ENCODE measurements around the gene DNM3. TPM values are rescaled to one million over a fixed set of nuclear protein-coding genes. Genes with fewer than 3 reads are reported as not detected.

The DNM3 gene
- total RNA-seq, 2 experiments from 2014 or later = 1.6 to 1.8 TPM

GRCh38 chr1:172286629-172287076, 445.4 kb downstream of the DNM3 start:
- H3K9me3 ChIP-seq (ENCODE audit: control insufficient read depth in 1 of 2, insufficient read depth in 1 of 2, low read length in 2 of 2) = no peaks in the 10 kb centered on the region
- TF ChIP-seq CTCF (IDR thresholded peaks at IDR 0.05) = no peak
- ATAC-seq (ENCODE audit: poor library complexity) (no peak), DNase-seq (no peak)
- no peaks in the 10 kb centered on the region for H3K4me1 ChIP-seq (ENCODE audit: insufficient read depth, low read length)
- Mint-ChIP-seq H3K4me1 (ENCODE audit: low read depth) (no peaks in the 10 kb centered on the region), H3K9me3 (no peaks in the 10 kb centered on the region), H3K36me3 (ENCODE audit: low read depth) (no peaks in the 10 kb centered on the region), H3K4me3 (no peak overlapping the region), H3K27ac (no peak overlapping the region), H3K27me3 (no peaks in the 10 kb centered on the region)
- ChIA-PET CTCF (interaction anchor here (1.6 kb wide), 1 partner anchor 158 kb away, joined by 3 read pairs; no protein-coding TSS in a partner anchor), POLR2A (no interaction called here)
- intact Hi-C loops (cut with DNase I, micrococcal nuclease) = no loop called here
- H3K4me3 ChIP-seq (ENCODE audit: low read length) = no peak overlapping the region
- no peaks in the 10 kb centered on the region for H3K36me3 ChIP-seq (ENCODE audit: insufficient read depth, low read length)
- H3K27me3 ChIP-seq (ENCODE audit: control insufficient read depth in 1 of 2, insufficient read depth in 2 of 2, low read length in 2 of 2) = no peaks in the 10 kb centered on the region
- no peak overlapping the region for H3K27ac ChIP-seq (ENCODE audit: low read depth in 1 of 2, low read length in 2 of 2)

DNA sequence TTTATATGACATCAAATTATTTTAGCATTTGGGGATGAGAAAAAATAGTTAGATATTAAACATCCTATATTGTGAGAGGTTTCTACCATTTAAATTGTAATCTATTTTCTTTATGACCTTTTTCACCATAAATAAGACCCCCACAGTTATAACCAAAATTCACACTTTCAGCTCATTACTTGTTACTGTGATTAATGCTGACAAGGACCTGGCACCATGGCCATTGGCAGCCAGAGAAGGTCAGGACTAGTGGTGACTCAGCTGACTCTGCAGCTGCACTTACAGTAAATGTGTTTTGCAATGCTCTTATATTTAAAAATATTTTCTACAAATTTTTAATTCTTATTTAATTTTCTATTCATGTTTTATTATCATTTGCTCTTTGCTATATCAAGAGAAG, 445.9 kb downstream of the DNM3 start:
- H3K36me3 ChIP-seq (ENCODE audit: insufficient read depth, low read length) = no peaks in the 10 kb centered on the region
- ChIA-PET CTCF (interaction anchor here (1.6 kb wide), 1 partner anchor 157 kb away, joined by 3 read pairs; no protein-coding TSS in a partner anchor), POLR2A (no interaction called here)
- H3K4me3 ChIP-seq (ENCODE audit: low read length) = no peak overlapping the region
- TF ChIP-seq CTCF (IDR thresholded peaks at IDR 0.05) = no peak
- intact Hi-C loops (cut with DNase I, micrococcal nuclease) = no loop called here
- no peaks in the 10 kb centered on the region for H3K4me1 ChIP-seq (ENCODE audit: insufficient read depth, low read length)
- no peak overlapping the region for H3K27ac ChIP-seq (ENCODE audit: low read depth in 1 of 2, low read length in 2 of 2)
- no peaks in the 10 kb centered on the region for H3K27me3 ChIP-seq (ENCODE audit: control insufficient read depth in 1 of 2, insufficient read depth in 2 of 2, low read length in 2 of 2)
- no peaks in the 10 kb centered on the region for H3K9me3 ChIP-seq (ENCODE audit: control insufficient read depth in 1 of 2, insufficient read depth in 1 of 2, low read length in 2 of 2)
- Mint-ChIP-seq H3K27ac (no peak overlapping the region), H3K36me3 (ENCODE audit: low read depth) (no peaks in the 10 kb centered on the region), H3K4me1 (ENCODE audit: low read depth) (no peaks in the 10 kb centered on the region), H3K4me3 (no peak overlapping the region), H3K9me3 (no peaks in the 10 kb centered on the region), H3K27me3 (no peaks in the 10 kb centered on the region)
- DNase-seq = no peak
- no peak for ATAC-seq (ENCODE audit: poor library complexity)

- Histone ChIP-seq H3K9me3 (ENCODE audit: control insufficient read depth in 1 of 2, insufficient read depth in 1 of 2, low read length in 2 of 2) (no peaks in the 10 kb centered on the region), H3K27ac (ENCODE audit: low read depth in 1 of 2, low read length in 2 of 2) (no peak overlapping the region), H3K36me3 (ENCODE audit: insufficient read depth, low read length) (no peaks in the 10 kb centered on the region), H3K4me1 (ENCODE audit: insufficient read depth, low read length) (no peaks in the 10 kb centered on the region), H3K4me3 (ENCODE audit: low read length) (no peak overlapping the region), H3K27me3 (ENCODE audit: control insufficient read depth in 1 of 2, insufficient read depth in 2 of 2, low read length in 2 of 2) (no peaks in the 10 kb centered on the region)
- Mint-ChIP-seq H3K9me3 (no peaks in the 10 kb centered on the region), H3K4me3 (no peak overlapping the region), H3K4me1 (ENCODE audit: low read depth) (no peaks in the 10 kb centered on the region), H3K27me3 (no peaks in the 10 kb centered on the region), H3K36me3 (ENCODE audit: low read depth) (no peaks in the 10 kb centered on the region), H3K27ac (no peak overlapping the region)
- no peak for TF ChIP-seq CTCF (IDR thresholded peaks at IDR 0.05)
- POLR2A ChIA-PET = no interaction called here
- intact Hi-C loops (cut with DNase I, micrococcal nuclease) = no loop called here
- DNase-seq (no peak), ATAC-seq (ENCODE audit: poor library complexity) (no peak)
- CTCF ChIA-PET = no interaction called here
Observed at GRCh38 chr1:172288581-172288980, 447.3 kb downstream of the DNM3 start.

Data from CD4-positive, alpha-beta T cell (primary cell).